ENCODE data around the gene SCNN1A. TPM values are rescaled to one million over a fixed set of nuclear protein-coding genes. Genes with fewer than 3 reads are reported as not detected.

Gene SCNN1A
- total and polyA plus RNA-seq, 9 donors: 1.2 to 141 (median 10.8) TPM

DNA sequence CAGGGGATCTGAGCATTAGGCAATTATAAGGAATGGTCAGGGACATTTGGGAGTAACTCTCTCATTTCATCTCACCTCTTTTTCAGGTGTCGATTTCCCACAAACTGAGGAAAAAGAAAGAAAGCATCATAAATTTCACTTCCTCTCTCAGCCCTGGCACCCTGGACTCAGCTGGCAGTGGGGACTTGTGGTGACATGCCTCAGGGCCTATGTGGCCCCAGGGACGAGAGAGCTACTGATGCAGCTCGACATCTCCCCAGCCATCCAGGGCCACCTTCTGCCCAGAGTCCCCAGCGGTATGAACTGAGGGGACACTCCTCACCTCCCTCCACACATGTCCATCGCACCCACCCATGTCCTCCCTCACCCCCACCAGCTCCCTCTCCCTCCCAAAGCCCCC lies 45.2 kb downstream of the SCNN1A start:
- Histone ChIP-seq H3K36me3 (no peaks in the 10 kb centered on the region), H3K4me3 (no peak overlapping the region), H3K9me3 (no peaks in the 10 kb centered on the region), H3K4me1 (ENCODE audit: insufficient read depth) (peaks cover 19% of the 10 kb centered on the region), H3K27me3 (no peaks in the 10 kb centered on the region), H3K27ac (peak overlapping the region in 1 of 2 donors; percentile 42)
- no peak for TF ChIP-seq EP300 (IDR thresholded peaks at IDR 0.05)
- no peak for DNase-seq
- WGBS, 3 donors: 75 to 93% (median 81%) methylated on average over 5 of the region's 5 CpGs
- intact Hi-C loops (cut with DNase I): loop anchor here in 1 of 4 donors (5.0 kb wide), 1 partner anchor 207 kb away; no protein-coding TSS in a partner anchor

DNA sequence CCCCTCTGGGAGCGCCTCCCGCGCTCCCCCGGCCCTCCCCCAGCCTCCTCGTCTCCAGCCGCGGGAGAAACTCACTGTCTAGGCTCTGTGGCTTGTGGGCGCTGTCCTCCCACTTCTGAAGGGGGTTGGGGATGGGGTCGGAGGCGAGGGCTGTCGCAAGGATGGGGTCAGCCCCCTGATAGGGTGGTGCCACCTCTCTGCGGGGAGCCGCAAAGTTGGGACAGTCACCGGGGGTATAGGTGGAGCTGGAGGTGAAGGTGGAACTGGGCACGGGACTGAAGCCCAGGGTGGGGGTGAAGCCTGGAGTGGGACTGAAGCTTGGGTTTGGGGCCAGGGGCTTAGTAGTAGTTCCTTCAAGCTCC lies 45.7 kb downstream of the SCNN1A start:
- Histone ChIP-seq H3K27me3 (no peaks in the 10 kb centered on the region), H3K4me1 (ENCODE audit: insufficient read depth) (peaks cover 15% of the 10 kb centered on the region), H3K9me3 (no peaks in the 10 kb centered on the region), H3K4me3 (no peak overlapping the region), H3K36me3 (no peaks in the 10 kb centered on the region), H3K27ac (no peak overlapping the region)
- whole genome bisulfite sequencing, 3 donors: 68 to 74% (median 73%) methylated on average over 15 of the region's 15 CpGs
- intact Hi-C loops (cut with DNase I): loop anchor here (5.0 to 10.0 kb wide), 5 partner anchors 48 to 208 kb away; partner anchors contain the start of genes GAPDH (in 1 of the 4) and SCNN1A (in 1 of the 4)
- TF ChIP-seq, protein P1, sequence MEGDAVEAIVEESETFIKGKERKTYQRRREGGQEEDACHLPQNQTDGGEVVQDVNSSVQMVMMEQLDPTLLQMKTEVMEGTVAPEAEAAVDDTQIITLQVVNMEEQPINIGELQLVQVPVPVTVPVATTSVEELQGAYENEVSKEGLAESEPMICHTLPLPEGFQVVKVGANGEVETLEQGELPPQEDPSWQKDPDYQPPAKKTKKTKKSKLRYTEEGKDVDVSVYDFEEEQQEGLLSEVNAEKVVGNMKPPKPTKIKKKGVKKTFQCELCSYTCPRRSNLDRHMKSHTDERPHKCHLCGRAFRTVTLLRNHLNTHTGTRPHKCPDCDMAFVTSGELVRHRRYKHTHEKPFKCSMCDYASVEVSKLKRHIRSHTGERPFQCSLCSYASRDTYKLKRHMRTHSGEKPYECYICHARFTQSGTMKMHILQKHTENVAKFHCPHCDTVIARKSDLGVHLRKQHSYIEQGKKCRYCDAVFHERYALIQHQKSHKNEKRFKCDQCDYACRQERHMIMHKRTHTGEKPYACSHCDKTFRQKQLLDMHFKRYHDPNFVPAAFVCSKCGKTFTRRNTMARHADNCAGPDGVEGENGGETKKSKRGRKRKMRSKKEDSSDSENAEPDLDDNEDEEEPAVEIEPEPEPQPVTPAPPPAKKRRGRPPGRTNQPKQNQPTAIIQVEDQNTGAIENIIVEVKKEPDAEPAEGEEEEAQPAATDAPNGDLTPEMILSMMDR (IDR thresholded peaks at IDR 0.05): no peak
- TF ChIP-seq EP300 (IDR thresholded peaks at IDR 0.05): no peak
- no peak for DNase-seq

DNA sequence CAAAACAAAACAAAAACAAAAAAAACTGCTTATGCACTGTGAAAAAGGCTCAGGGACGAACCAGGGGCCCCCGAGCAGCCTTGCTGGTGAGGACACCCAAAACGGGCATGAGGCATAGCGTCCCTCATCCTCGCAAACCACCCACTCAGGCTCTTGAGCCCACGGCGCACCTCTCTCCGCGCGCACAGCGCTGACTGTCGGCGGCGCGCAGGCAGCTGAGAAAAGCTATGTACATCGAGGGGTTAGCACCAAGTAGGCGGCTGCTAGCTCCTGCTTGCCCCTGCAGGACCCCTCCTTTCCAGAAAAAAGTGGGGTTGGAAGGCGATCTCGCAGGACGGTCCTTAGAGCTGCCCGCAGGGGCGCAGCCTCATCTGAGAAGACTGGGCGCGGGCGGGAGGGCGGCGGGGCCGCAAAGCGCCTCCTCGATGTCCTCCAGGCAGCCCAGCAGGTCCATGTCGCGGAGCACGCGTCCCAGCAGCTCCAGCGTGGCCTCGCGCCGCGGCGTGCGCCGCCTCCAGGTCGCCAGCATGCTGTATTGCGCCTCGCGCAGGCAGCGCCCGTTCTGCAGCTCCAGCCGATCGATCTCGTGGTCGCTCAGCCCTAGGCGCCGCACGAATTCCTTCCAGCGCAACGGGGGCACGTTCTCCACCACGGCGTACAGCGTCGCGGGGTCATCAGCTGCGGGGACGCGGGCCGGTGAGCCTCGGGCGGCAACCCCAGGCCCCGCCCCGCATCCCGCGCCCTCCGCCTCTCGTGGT lies 46.2 kb downstream of the SCNN1A start:
- TF ChIP-seq, protein P1 (IDR thresholded peaks at IDR 0.05): no peak
- TF ChIP-seq POLR2A (IDR thresholded peaks at IDR 0.05) (no peak), EP300 (IDR thresholded peaks at IDR 0.05) (no peak)
- no peaks in the 10 kb centered on the region for H3K27me3 ChIP-seq
- no peak overlapping the region for H3K4me3 ChIP-seq
- H3K36me3 ChIP-seq: no peaks in the 10 kb centered on the region
- no peak for DNase-seq
- intact Hi-C loops (cut with DNase I): loop anchor here (5.0 to 10.0 kb wide), 5 partner anchors 48 to 208 kb away; partner anchors contain the start of genes GAPDH (in 1 of the 4) and SCNN1A (in 1 of the 4)
- peaks cover 15% of the 10 kb centered on the region for H3K4me1 ChIP-seq (ENCODE audit: insufficient read depth)
- no peaks in the 10 kb centered on the region for H3K9me3 ChIP-seq
- WGBS, 3 donors: 81 to 82% (median 82%) methylated on average over 65 to 75 of the region's 75 CpGs
- no peak overlapping the region for H3K27ac ChIP-seq

DNA sequence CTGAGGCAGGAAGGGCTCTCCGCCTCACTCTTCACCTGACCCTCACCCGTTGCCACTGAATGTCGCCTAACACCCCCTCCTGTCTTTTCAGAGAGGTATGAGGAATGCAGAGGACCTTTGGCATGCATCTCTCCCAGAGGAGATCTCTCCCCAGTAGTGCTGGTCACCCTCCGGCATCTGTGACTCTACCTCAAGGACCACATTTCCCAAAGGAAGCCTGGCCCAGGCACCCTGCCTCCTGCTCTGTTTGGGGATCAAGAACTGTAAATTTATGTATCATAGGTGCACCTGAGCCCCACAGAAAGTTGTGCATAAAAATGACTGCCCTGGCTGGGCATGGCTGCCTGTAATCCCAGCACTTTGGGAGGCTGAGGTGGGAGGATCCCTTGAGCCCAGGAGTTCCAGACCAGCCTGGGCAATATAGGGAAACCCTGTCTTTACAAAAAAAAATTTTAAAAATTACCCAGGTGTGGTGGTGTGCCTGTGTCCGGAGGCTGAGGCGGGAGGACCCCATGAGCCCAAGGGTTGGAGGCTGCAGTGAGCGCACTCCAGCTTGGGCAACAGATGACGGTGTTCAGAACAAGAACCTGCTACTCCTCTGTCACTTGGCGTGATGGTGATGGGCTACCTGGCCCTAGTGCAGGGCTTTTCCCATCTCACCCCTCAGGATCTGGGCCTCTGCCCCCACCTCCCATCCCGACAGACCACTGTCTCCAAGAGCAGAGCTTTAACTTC lies 47.2 kb downstream of the SCNN1A start:
- Histone ChIP-seq H3K27me3 (no peaks in the 10 kb centered on the region), H3K4me3 (no peak overlapping the region), H3K36me3 (no peaks in the 10 kb centered on the region), H3K9me3 (no peaks in the 10 kb centered on the region), H3K4me1 (ENCODE audit: insufficient read depth) (peaks cover 19% of the 10 kb centered on the region), H3K27ac (no peak overlapping the region)
- intact Hi-C loops (cut with DNase I): loop anchor here (5.0 to 10.0 kb wide), 5 partner anchors 49 to 209 kb away; partner anchors contain the start of genes GAPDH (in 1 of the 4) and SCNN1A (in 1 of the 4)
- TF ChIP-seq, protein P1 (IDR thresholded peaks at IDR 0.05): no peak
- no peak for TF ChIP-seq EP300 (IDR thresholded peaks at IDR 0.05)
- peak in 1 of 5 donors; percentile 28 for DNase-seq
- 82 to 83% (median 83%) methylated on average over 10 of the region's 10 CpGs for WGBS, 3 donors

Data from ovary (tissue), 9 donors.